NCI-H1694 (cell line): ENCODE measurements around the gene OBSL1.

Source experiments
- DNase-seq: peaks from one replicate; lab custom pipeline; 2025; lab: John Stamatoyannopoulos, UW

Gene OBSL1

GRCh38 chr2:219565130-219566080, 5.9 kb downstream of the OBSL1 start:
- DNase-seq: no peak

GRCh38 chr2:219563271-219563928, 7.9 kb downstream of the OBSL1 start:
- DNase-seq: no peak

GRCh38 chr2:219562049-219563020, 9.0 kb downstream of the OBSL1 start:
- no peak for DNase-seq

GRCh38 chr2:219561179-219562048, 9.9 kb downstream of the OBSL1 start:
- no peak for DNase-seq

- DNase-seq: no peak
Measured at GRCh38 chr2:219560893-219561178, 10.5 kb downstream of the OBSL1 start.

- no peak for DNase-seq
Measured at GRCh38 chr2:219560037-219560892, 11.1 kb downstream of the OBSL1 start.

- no peak for DNase-seq
Measured at GRCh38 chr2:219559156-219559915, 12.0 kb downstream of the OBSL1 start.

DNA sequence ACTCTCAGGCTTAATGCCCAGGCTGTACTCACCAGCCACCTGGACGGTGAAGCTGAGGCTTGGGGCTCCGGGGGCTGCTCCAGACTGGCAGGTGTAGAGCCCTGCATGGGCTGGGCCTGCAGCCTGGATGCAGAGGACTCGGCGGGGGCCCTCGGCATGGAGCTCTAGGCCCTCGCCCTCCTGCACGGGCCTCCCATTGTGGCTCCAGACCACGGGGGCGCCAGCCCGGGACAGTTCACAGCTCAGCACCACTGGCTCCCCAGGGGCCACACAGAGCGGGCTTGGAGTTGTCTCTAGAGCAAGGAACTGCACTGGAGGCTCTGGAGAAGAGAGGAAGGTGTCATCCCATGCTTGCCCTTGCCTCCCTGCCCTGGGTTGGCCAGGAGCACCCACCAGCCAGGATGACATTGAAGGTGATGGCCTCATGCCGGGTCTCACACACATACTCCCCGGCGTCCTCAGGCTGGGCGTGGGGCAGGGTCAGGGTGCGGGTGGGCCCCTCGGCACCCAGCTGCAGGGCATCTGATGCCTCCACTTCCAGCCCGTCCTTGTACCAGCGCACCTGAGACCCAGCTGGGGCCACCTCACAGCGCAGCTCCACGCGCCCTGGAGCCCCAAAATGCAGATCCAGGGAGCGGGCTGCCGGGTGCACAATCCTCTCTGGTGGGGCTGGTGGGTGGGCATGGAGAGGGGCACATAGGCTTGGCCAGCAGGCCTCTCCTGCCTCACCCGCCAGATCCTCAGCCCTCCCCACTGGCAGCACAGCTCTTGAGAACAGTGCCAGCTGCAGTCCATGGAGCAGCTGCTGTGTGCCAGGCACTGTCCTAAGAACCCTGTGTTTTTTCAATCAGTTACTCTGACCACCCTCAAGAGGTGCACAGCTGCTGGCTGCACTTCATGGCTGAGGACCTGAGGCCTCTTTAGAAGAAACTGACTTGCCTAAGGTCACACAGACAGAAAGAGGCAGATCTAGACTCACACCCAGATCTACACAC, 13.3 kb downstream of the OBSL1 start:
- no peak for DNase-seq

- no peak for DNase-seq
Measured at GRCh38 chr2:219557320-219557719, 14.0 kb downstream of the OBSL1 start.

DNA sequence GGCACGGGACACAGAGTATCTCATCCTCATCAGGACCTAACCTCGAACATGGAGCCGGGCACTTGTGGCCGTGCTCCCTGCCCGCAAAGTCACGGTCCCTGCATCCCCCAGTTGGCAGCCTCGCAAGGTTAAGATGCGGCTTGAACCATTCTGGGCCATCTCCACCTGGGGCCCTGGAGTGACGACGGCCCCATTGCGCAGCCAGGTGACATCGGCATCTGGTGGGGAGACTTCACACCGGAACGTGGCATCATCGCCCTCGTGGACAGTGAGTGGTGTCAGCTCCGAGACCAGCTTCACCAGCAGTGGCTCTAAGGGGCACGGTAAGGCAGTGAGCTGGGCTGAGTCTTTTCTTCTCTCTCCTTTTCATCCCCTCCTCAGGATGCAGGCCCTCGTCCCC, 14.9 kb downstream of the OBSL1 start:
- no peak for DNase-seq

- DNase-seq: no peak
Measured at GRCh38 chr2:219555956-219556355, 15.4 kb downstream of the OBSL1 start.

GRCh38 chr2:219554350-219554749, 17.0 kb downstream of the OBSL1 start:
- no peak for DNase-seq

GRCh38 chr2:219553463-219553963, 17.8 kb downstream of the OBSL1 start:
- DNase-seq: no peak

GRCh38 chr2:219553168-219553417, 18.2 kb downstream of the OBSL1 start:
- DNase-seq: no peak

DNA sequence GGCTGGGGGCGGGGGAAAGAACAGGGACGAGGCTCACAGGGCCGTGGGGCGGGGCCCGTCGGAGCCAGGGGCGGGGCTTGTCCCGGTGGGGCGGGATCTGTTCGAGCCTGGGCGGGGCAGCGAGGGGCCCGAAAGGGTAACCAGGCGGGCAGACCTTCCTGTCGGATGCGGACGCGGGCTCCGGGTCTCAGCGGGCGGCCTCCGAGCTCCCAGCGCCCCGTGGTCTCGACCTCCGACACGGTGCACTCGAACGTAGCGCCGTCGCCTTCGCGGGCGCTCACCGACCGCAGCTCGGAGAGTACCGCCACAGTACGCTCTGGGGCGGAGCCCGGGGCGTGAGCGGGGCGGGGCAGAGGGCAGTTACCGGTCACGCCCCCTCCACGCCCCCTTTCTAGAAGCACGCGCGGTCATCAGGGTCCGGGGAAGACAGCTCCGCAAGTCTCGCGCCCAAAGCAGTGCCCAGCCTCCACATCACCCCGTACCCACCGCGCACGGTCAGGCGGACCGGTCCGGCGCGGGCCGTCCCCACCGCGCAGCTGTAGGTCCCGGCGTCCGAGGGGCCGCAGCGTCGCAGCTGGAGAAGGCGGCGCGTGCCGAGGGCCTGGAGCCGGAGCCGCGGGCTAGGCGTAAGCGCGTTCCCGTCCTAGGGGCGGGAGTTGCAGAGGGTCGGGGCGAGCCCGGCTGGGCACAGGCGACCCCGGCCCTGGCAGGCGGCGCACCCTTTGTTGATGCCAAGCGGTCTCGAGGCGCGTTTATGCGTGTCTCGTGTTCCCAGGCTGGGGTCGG, 18.8 kb downstream of the OBSL1 start:
- peak; percentile 56 for DNase-seq

- no peak for DNase-seq
Measured at GRCh38 chr2:219551441-219552381, 19.6 kb downstream of the OBSL1 start.

DNA sequence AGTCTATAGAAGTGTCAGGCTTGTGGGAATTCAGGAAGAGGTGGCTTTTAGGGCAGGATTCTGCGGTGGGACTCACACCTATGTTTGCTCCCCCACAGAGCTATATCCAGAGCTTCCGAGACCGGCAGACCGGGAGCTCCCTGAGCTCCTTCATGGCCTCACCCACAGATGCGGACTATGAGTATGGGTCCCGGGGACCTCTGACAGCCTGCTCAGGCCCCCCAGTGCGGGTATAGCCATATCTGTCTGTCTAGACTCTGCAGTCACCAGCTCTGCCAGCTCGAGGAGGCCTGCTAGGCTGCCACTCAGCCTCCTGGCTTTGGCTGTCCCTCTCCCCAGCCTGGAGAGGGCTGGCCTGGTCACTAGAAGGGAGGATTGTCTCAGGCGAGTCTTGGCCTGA, 21.7 kb downstream of the OBSL1 start:
- no peak for DNase-seq
